GM21447 (cell line): Measurements from ENCODE around the gene RAD51B.

Source experiments
- ATAC-seq: cut with Tn5 transposase; IDR thresholded peaks from one replicate; pipeline ENCODE4 v1.9.1; 2021; ENCODE audit not compliant: unreplicated experiment

The RAD51B gene

DNA sequence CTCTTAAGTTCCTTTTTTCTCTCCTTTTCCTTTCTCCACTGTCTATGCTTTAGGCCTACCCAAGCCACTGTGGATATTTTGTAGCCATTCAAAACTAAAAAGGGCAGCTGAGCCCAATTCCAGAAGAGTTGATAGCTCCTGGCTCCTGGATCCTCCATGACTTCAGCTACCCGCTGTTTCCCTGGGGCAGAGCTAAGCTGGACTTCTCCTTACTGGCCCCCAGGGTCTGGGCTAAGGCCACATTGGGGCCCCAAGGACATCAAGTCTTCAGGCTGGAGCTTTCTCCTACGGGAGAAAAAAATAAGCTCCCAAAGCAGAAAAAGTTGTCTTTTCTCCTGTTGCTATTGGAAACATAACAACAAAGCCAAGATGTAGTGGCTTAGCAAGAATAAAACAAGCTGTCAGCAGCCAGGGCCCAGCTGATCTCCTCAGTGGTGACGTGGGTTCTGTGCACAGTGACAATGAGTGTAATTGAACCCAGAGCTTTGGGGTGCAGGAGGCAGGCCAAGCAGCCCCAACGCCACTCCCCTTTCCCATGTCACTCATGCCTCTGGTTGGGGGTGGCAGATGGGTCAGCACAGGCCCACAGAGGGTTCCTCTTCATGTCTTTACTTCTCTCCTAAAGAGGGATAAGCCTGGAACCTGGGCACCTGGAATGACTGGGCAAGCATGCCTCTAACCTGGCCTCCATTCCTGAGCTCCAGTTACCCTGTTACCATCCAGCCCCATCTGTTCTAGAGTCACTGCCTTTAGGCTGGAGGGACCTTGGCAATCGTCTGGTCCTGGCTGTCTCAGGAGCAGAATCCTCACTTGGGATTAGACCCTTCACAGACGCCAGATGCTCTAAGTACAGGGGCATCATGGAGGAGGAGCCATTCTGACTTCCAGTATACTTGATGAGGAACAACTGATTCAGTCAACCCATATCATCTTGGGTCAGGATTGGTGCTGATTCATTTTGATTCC lies 802.1 kb downstream of the RAD51B start:
- ATAC-seq, result no peak

DNA sequence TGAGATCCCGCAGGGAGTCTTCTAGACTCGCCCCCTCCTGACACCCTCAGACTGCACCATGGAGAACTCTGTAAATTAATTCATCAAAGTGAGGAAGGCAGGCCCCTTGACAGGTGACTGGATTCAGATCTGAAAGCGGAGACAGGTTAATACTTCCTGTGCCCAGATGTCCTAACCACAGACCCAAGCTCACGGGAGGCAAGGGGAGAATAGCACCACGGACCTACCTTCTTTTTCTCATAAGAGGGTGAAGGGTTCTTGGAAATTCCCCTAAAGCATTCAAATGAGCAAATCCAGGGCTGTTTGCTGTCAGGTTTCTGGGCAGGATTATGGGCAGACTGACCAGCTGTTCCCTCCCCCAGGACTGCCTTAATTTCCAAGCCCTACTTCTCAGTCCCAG lies 803.3 kb downstream of the RAD51B start:
- ATAC-seq, result no peak

DNA sequence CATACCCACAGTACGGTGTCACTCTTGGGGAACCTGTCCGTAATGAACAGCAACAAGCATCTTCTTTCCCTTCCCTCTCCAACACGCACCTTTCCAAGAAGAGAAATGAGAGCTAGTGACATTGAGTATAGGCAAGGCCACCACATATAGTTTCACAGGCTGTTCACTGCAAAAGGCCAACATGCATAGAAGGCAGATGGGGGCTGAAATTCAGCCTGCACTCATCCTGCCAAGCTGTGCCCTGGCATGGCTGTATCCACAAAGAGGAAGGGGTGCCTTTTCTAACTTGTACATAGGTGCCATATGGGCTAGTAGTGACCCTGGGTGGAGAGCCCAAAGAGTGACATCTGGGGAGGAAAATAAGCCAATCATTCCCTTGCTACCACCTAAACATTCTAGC lies 803.7 kb downstream of the RAD51B start:
- no peak for ATAC-seq

DNA sequence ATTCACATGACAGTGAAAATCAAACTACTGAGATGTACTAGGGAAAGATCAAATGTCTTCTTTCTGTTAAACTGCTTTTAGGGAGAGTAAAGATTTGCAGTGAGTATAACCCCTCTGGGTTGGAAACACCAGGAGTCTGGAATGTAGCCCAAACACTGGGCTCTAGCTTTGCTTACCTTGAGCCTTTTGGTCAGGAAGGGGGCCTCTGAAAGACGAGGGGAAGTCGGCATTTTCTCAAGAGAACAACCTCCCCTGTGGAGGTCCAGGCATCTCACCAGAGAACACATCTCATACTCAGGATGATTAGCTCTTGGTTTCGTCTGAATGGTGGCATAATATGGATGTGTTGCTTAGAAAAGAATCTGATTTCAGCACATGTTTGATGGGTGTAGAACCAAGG lies 804.2 kb downstream of the RAD51B start:
- no peak for ATAC-seq

DNA sequence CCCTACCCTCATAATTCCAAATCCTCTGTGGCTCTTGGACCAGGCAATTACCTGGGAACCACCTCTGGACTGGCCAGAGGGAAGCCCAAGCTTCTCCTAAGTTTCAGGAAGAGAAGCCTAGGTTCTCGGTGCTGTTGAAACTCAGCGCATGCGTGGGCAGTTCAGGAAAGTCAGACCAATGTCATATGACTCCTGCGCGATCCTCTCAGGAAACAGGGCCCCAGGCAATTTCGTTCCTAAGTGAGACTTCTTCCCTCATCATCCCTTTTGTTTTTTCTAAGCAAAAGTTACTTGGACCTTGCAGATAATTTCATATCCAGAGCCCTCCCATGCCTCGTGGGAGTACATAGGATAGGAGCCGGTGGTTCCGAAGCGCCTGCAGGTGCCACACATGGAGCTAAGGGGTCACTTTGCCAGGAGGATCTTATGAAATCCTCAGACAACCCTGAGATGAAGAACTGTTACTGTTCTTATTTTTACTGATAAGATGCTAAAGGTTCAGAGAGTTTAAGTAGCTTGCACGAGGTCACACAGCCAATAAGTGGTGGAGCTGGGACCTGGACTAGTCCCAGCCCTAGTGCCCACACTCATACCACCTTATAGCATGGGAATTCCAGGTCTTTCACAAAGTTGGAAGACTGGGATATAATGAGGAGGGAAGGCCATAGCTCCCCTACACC lies 805.1 kb downstream of the RAD51B start:
- ATAC-seq, result no peak

DNA sequence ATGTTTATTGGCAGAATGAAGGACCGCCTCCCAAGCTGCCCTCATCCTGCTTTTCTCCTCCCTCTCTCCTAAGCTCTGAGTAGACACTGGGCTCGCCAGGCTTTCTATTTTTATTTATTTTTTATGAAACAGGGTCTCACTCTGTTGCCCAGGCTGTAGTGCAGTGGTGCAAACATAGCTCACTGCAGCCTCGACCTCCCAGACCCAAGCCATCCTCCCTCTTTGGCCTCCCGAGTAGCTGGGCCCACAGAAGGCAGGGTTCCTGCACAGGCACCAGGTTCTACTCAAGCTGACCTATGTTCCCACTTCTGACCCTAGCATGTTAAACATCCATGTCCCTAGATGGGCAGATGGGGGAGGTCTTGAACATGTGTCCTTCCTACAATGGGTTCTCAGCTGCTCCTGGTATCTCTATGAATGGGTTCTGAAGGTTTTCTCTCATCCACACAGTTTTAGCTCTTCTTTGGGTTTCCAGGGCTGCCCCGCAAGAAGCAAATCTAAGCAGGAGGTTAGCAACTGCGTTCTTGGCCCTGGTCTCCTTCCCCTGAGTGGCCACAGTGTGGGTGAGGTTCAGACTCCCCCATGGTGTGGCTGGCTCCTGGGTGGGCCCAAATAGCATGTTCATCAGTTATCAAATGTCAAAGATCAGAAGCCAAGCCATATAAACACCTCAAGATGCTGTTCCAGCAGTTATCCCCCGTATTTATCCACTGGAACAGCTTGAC lies 805.9 kb downstream of the RAD51B start:
- no peak for ATAC-seq

DNA sequence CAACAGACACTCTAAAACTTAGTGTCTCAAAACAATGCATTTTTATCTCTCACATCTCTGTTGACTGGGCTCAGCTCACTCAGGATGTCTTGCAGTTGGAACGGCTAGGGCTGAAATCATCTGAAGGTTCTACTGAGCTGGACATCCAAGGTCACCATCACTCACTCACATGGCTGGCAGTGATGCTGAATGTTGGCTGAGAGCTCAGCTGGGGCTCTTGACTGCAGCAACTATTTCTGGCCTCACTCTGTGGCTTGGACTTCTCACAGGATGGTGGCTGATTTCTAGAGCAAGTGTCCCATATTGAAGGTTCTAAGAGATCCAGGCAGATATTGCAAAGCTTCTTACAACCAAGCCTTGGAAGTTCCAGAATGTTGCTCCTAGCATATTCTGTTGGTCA lies 806.8 kb downstream of the RAD51B start:
- ATAC-seq, result no peak

DNA sequence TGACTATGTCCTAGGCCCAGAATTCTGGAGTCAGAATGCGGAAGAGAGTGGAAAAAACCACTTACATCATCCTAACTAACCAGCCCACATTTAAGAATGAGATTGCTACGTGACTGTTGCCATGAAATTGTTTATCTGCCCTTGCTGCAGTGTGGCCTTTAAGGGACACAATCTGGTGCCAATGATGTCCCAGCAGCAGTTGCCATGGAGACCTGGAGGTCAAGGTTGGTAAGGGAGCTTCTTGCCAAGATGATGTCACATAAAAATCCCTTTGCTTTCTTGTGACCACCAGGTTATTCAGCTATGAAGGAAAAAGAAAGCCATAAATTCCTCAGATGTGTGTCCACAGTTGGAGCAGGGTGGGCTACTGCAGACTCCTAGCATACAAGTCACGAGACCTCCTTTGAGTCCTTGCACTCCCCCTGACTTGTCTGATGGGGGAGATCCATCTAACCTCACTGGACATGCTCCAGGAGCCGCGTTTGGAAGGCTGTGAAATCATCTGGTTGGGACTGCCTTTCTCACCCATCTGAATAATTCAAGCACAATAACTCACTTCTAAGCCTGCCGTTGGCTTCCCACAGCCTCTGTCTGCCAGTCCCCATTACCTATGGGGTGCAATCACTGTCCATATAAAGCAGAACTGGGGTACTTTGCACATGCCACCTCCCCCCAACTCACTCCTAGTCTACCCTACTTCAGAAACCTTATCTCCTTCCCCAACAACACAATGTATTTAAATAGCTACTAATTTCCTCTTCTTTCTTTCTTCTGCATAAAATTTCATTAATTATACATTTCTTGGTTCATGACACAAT lies 807.7 kb downstream of the RAD51B start:
- no peak for ATAC-seq

DNA sequence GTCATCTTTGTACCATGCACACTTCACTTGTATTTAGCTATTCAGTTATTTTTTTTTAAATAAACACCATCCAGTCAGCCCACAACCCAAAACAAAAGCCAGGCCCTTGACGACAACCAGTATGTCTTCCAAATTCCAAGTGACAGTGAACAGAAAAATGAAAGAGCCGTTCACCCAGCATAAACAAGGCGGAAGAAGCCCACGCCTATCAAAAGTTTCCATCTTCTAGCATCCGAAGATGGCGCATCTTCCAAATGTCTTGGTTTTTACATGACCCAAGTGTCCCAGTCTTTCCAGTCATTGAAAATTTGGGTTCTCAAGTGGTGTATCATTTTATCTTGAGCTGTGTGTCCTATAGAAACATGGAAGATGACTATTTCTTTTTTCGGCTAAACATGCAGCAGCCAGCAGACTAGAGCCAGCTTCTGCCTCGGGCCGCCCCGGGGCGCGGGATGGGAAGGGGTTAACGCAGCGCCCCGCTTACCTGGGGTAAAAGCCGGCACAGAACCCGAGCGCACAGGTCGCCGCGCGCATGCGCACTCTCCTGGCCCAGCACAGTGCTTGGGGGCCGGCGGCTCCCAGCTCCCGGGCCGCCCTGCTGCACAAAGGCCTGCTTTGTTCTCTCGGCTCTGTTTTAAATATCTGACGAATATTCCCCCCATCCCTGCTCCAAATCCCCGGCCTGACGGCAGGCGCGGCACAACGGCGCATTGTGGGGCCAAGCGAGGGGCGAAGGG lies 808.5 kb downstream of the RAD51B start:
- ATAC-seq, result no peak

DNA sequence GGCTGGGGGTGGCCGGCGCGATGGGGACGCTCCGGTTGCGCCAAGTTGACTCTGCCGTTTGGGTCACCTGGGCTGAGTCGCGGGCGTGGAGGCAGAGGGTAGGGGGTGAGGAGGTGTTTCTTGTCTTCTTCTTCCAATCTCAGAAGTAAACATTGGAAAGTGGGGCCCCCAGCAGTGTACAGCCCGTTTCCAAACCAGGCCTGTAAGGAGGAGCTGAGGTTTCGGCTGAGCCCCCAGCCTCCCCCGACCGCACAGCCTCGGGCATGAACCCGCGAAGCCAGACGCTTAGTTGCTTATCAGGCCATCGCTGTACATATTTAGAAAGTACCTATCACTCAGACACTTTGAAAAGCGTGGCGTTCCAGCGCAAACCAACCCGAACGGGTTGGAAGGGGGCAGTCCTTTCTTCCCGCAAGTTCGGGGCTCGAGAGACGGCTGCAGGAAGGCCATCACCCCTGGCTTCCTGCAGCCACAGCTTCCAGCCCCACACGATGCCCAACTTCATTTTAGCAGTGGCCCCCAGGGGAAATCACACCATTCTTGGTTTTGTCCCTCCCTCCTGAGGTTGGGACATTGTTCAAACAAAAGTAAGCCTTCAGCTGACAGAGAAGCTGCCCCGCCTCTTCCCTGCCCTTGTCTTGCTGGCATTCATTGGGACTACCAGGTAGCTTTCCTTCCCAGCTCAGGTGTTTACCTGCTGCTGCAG lies 809.2 kb downstream of the RAD51B start:
- ATAC-seq, result no peak

DNA sequence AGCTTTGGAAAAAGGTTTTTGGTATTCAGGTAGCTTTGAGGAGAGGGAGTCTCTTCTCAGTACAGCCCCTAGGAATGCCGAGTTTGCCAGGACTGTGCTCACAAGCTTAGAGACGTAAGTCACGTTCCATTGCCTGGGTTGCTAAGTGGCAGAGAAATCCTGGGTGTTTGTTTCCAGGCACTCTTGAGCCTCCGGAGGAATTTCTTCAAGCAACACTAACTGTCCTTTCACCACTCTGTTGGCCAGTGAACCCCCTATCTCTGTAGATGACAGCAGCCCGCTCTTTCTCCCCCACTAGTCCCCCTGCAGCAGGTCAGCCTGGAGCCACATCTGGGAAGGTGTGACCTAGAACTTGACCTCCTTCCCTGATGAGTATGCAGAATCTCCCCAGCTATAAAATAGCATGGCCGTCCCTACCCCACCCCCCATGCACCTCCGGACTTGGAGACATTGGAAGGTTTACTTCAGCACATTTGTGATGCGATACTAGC lies 810.5 kb downstream of the RAD51B start:
- ATAC-seq, result no peak

DNA sequence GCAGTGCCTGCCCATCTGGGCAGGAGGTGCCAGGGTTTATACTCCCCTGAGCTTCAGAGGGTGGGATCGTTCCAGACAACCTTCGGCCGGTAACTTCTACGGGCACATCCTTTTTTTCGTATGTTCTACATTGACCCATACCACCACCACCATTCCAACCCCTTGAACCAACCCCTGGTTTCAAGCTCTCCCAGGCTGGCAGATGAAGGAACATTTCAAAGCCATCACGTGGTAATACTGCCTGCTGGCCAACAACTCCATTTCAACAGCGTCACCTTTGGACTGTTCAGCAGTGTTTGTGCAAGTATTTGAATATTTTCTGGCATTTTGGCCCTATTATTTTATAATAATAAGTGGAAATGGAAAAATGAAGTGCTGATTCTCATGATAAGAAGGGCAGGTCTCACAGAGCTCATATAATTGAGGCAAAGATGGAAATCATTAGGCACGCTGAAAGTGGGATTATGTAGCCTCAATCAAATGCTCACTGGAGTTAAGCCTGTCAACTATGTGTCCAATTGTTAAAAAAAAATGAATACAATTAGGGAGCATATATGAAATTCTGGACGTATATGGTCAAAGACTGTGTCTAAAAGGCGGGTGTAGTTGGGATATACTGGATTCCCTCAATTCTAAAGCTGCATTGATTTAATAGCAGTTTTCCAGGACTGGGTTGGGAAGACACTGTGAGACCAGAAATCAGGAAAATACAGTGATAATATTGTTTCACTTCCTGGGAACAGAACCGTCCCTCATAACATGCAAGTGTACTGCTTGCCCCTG lies 811.2 kb downstream of the RAD51B start:
- ATAC-seq, result no peak

DNA sequence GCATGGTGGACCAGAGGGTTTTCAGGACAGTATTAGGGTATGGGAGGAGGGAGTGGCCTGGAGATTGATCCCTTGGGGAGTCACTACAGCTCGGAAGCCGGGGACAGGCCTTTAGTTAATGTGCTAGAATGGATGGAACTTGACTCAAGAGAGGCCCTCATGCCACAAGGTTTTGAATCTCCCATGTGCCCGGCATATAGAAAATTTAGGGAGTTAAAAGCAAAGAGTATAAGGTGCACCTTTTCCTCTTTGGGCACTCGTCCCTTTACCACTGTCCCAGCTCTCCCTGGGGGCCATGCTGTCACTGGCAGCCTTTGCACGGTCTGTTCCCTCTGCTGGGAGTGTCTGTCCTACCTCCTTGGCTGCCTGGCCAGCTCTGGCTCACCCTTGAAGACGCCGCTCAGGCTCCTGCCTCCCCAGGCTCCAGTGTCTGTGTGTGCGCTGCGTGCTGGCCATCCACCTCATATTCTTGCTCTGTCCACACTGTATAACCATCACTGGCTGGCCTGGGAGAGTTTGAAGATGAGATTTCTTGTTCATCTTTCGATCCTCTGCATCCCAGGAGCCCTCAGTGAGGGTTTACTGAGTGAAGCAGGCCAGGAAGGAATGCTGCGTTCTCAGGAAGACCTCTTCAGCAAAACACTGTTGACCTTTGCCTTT lies 811.9 kb downstream of the RAD51B start:
- no peak for ATAC-seq

DNA sequence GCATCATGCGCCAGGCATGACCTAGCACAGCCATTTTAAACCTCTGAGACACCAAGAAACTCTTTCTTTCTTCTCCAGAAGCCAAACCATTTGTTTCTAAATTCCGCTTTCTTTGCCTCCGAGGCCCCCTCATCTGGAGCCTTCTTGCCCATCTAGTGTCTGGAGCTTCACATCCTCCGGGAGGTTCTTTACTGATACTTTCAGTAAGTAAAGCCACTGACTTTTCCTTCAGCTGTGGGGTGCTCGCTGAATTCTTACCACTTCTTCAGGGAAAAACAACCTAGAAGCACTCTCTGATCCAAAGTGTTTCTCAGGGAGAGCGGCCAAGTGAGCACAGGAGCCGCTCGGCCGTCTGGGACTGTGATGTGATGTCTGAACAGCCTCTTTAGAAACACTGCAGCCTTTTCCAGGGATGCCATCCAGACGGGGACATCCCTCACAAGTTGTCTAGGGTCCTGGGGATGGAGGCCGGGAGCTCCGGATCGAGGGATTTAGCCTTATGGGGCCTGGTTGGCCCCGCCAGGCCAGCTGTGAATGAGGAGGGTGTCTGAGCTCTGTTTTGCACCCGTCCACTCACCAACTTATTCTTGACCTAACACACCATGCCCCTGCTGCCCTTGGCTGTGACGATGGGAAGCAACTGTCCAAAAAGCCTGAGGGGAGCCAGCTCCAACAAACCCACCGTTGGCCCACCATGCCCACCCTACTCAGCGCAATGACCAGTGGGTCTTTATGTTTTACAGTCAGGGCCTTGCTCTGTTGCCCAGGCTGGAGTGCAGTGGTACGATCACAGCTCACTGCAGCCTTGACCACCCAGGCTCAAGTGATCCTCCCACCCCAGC lies 812.7 kb downstream of the RAD51B start:
- ATAC-seq, result no peak

DNA sequence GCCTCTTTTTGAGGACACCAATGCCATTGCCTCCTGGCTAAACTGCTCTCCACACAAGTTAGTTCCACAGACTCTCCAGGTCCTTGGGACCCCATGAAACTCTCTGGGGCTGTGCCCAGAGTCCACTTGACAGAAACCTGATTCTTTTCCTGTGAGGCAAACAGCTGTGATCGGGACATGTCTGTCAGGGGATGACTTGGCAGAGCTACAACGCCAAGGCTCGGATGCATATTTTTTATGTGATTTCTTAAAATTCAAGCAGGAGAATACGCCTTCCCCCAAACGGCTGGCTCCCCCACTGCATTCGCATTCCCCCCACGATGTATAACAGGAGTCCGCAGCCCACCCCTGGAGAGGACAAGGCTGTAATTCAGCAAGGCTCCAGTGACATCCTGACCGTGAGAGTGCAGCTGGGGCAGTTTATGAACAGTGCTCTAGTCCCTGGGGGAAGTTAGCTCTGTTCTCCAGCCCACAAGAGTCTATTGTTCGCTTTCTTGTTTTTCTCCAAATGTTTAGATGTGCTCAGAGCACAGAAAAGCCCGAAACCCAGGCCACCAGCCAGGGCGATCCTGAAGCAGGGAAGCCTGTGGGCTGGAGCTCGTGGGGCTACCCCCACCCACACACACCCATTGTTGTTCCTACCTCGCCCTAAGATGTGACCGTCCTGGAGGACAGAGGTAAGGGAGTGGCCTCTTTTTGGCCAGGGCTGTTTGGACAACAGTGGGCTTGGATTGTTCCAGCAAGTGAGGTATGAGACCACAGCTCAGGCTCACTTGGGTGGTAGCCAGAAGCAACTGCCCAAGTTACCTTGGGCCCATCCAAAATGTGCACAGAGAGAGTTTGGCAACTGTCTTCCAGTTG lies 813.8 kb downstream of the RAD51B start:
- ATAC-seq, result no peak

DNA sequence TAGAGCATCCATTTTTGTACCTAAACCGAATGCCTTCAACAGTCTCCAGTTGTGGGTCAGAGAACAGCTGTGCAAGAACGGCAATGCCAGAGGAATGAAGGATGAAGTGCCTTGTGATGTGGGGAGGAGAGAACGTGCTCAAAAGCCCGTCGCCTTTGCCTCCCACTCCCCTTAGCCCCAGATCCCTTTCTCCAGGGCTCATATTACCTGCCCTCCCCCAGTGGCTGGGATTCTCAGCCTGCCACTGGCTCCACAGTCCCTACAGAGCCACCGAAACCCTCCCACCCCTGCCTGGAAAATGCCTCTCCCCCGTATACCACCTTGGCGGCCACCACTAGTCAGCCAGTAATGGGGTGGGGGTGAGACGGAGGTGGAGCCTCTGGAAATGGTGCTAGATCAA lies 814.8 kb downstream of the RAD51B start:
- ATAC-seq, result no peak
